Hematopoietic multipotent progenitor cell treated with erythropoietin and hydrocortisone succinate and interleukin-3 and kit ligand, for 17 days (in vitro differentiated cells): ENCODE results near the gene KNSTRN.

Source experiments
- DNase-seq: peaks from one replicate; pipeline ENCODE4 v3.0.0-alpha.2; 2015; ENCODE audit warnings: low spot score

Gene KNSTRN

GRCh38 chr15:40345867-40346578 lies 36.5 kb upstream of the KNSTRN start:
- no peak for DNase-seq

- no peak for DNase-seq
These were observed 35.7 kb upstream of the KNSTRN start for GRCh38 chr15:40346579-40347558.

- DNase-seq = no peak
These were observed 34.7 kb upstream of the KNSTRN start for GRCh38 chr15:40347559-40348473.

GRCh38 chr15:40348474-40348870 lies 34.0 kb upstream of the KNSTRN start:
- DNase-seq = no peak

- DNase-seq = no peak
These were observed 33.4 kb upstream of the KNSTRN start for GRCh38 chr15:40349163-40349562.

- no peak for DNase-seq
These were observed 30.1 kb upstream of the KNSTRN start for GRCh38 chr15:40352281-40352901.

GRCh38 chr15:40353697-40354096 lies 28.8 kb upstream of the KNSTRN start:
- no peak for DNase-seq

GRCh38 chr15:40354408-40355171 lies 27.9 kb upstream of the KNSTRN start:
- DNase-seq = no peak

GRCh38 chr15:40355976-40356585 lies 26.4 kb upstream of the KNSTRN start:
- no peak for DNase-seq

- DNase-seq = no peak
These were observed 25.3 kb upstream of the KNSTRN start for GRCh38 chr15:40357246-40357645.

GRCh38 chr15:40357723-40358470 lies 24.6 kb upstream of the KNSTRN start, which contains the start of gene DISP2:
TSS of gene DISP2 (plus strand) at chr15:40358219. CDS start at chr15:40358322, 103 bp downstream.
- peak; percentile 90 for DNase-seq

GRCh38 chr15:40358471-40359353 lies 23.8 kb upstream of the KNSTRN start:
- DNase-seq = peak; percentile 33

GRCh38 chr15:40360015-40360414 lies 22.5 kb upstream of the KNSTRN start:
- DNase-seq = no peak

GRCh38 chr15:40361640-40362039 lies 20.9 kb upstream of the KNSTRN start:
- DNase-seq = no peak

- DNase-seq = no peak
These were observed 18.9 kb upstream of the KNSTRN start for GRCh38 chr15:40363611-40364010.

- peak; percentile 52 for DNase-seq
These were observed 18.3 kb upstream of the KNSTRN start for GRCh38 chr15:40364251-40364650.

GRCh38 chr15:40365016-40365415 lies 17.5 kb upstream of the KNSTRN start:
- no peak for DNase-seq
